Stomach (tissue), 9 donors: Measurements from ENCODE around the gene CHST6. TPM values are rescaled to one million over a fixed set of nuclear protein-coding genes. Genes with fewer than 3 reads are reported as not detected.
"Not testable (repeated sequence)": the region's sequence is repeated elsewhere in the genome, so short reads cannot be mapped to it uniquely, and the experiment has no call there.

Experiments
- DNase-seq, 2 donors: peaks; one replicate each; pipeline versions ENCODE4 v3.0.0 to v3.0.0-alpha.2; 2013 to 2019
- H3K27ac ChIP-seq, 5 donors: fragments of 200-600 bp in 4 of 5; sonication (generic) in 4 of 5; one replicate each; pipeline ENCODE4 v1.5.1; 2013 to 2019; ENCODE audit warnings: mild to moderate bottlenecking in 1 of 5, moderate library complexity in 1 of 5
- H3K27me3 ChIP-seq, 3 donors: fragments of 200-600 bp; sonication (generic); one replicate each; pipeline ENCODE4 v1.5.1; 2017 to 2019; ENCODE audit warnings: mixed run types in 1 of 3
- H3K36me3 ChIP-seq, 4 donors: fragments of 200-600 bp; sonication (generic); 1 replicate in 3 of 4; 2 replicates in 1 of 4; pipeline ENCODE4 v1.5.1; 2016 to 2019
- H3K4me1 ChIP-seq, 4 donors: fragments of 200-600 bp; sonication (generic); one replicate each; pipeline ENCODE4 v1.5.1; 2016 to 2019
- H3K4me3 ChIP-seq, 4 donors: fragments of 200-600 bp; sonication (generic) in 3 of 4; one replicate each; pipeline ENCODE4 v1.5.1; 2016 to 2019; ENCODE audit warnings: mild to moderate bottlenecking in 1 of 4
- H3K9me3 ChIP-seq, 4 donors: fragments of 200-600 bp; sonication (generic); one replicate each; pipeline ENCODE4 v1.5.1; 2016 to 2019
- EP300 ChIP-seq: sonication (generic); formaldehyde crosslinking; IDR thresholded peaks from one replicate; pipeline ENCODE4 v1.6.1; 2017; ENCODE audit warnings: antibody characterized with exemption
- POLR2A ChIP-seq, 4 donors: fragments of 450-650 bp; IDR thresholded peaks; one replicate each; pipeline ENCODE4 v1.6.1; 2016; ENCODE audit warnings: antibody characterized with exemption in 4 of 4, control low read depth in 2 of 4, mild to moderate bottlenecking in 1 of 4, moderate library complexity in 1 of 4
- POLR2AphosphoS5 ChIP-seq, 3 donors: sonication (generic); formaldehyde crosslinking; IDR thresholded peaks; one replicate each; pipeline ENCODE4 v1.6.1; 2016; ENCODE audit warnings: antibody characterized with exemption in 3 of 3
- WGBS, 5 donors: extraction: QIAGEN DNeasy Blood & Tissue Kit in 3 of 5; methylation state at CpG; one replicate each; pipeline versions ENCODE4 v1.1.5 to v1.1.7; 2013 to 2018; 5-methylcytosine and 5-hydroxymethylcytosine counted together
- intact Hi-C: fragments of 100-400 bp; cut with DNase I; formaldehyde crosslinking; loops from one replicate; pipeline ENCODE4 v1.15.1; 2023; ENCODE audit warnings: low total_unique reads
- polyA plus RNA-seq, 3 donors: library from polyadenylated mRNA; stranded (reverse); fragments of 200-250 nt; gene quantifications; one replicate each; pipeline ENCODE4 v1.2.3, GENCODE V29; 2013
- total RNA-seq, 5 donors: library from RNA; depleted of rRNA; stranded (reverse); fragments of >200 nt; gene quantifications; one replicate each; pipeline versions ENCODE4 v1.1.0 to v1.2.3, GENCODE V29; 2014 to 2016
- TF ChIP-seq, protein P1 (sequence below), 7 experiments: fragments of 450-650 bp in 4 of 7; fragments of 200-600 bp in 3 of 7; sonication (generic) in 3 of 7; IDR thresholded peaks; one replicate each; pipeline ENCODE4 v1.5.1; 2016 to 2019; ENCODE audit warnings: antibody characterized with exemption in 7 of 7, control low read depth in 2 of 7, mild to moderate bottlenecking in 1 of 7
- donor health status: healthy with polysubstance abuse.
- donor health status: Bipolar disorder and iron deficiency.
- donor health status: healthy.

Gene CHST6
- total and polyA plus RNA-seq, 8 donors = 0.23 to 0.73 (median 0.29) TPM; not detected in 5

- Histone ChIP-seq H3K4me1 (peaks cover 15 to 59% (median 36%) of the 10 kb centered on the region in 4 donors), H3K4me3 (no peak overlapping the region), H3K9me3 (no peaks in the 10 kb centered on the region), H3K36me3 (no peaks in the 10 kb centered on the region), H3K27me3 (no peaks in the 10 kb centered on the region), H3K27ac (no peak overlapping the region)
- TF ChIP-seq, protein P1, sequence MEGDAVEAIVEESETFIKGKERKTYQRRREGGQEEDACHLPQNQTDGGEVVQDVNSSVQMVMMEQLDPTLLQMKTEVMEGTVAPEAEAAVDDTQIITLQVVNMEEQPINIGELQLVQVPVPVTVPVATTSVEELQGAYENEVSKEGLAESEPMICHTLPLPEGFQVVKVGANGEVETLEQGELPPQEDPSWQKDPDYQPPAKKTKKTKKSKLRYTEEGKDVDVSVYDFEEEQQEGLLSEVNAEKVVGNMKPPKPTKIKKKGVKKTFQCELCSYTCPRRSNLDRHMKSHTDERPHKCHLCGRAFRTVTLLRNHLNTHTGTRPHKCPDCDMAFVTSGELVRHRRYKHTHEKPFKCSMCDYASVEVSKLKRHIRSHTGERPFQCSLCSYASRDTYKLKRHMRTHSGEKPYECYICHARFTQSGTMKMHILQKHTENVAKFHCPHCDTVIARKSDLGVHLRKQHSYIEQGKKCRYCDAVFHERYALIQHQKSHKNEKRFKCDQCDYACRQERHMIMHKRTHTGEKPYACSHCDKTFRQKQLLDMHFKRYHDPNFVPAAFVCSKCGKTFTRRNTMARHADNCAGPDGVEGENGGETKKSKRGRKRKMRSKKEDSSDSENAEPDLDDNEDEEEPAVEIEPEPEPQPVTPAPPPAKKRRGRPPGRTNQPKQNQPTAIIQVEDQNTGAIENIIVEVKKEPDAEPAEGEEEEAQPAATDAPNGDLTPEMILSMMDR (IDR thresholded peaks at IDR 0.05) = no peak
- TF ChIP-seq EP300 (no peak), POLR2A (IDR thresholded peaks at IDR 0.05) (no peak), POLR2AphosphoS5 (IDR thresholded peaks at IDR 0.05) (no peak)
- DNase-seq = no peak
- intact Hi-C loops = no loop called here
- 80 to 84% (median 82%) methylated on average over 5 of the region's 5 CpGs for WGBS, 5 donors
Measured at GRCh38 chr16:75457485-75458021, 37.7 kb downstream of the CHST6 start.

DNA sequence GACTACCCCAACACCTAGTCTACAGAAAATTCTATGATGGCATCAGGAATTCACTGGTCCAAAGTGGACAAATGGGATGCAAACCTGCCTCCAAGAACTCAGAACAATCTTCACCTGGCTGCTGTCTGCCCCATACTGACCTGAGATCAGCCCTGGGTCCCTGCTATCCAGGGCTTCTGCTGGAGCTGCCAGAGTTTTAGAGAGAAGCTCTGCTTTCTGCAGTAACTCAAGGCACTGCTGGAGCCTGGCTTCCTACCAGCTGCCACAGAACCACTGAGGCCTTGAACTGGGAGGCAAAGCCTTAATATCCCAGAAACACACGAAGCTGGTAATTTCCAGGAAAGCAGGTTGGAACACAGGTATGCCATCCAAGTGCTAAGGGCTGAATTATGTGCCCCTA, 38.3 kb downstream of the CHST6 start:
- no peaks in the 10 kb centered on the region for H3K36me3 ChIP-seq
- WGBS, 5 donors = 43 to 88% (median 74%) methylated on average over 1 of the region's 1 CpG
- H3K27me3 ChIP-seq = no peaks in the 10 kb centered on the region
- H3K4me1 ChIP-seq = peaks cover 10 to 58% (median 33%) of the 10 kb centered on the region in 4 donors
- no peak overlapping the region for H3K27ac ChIP-seq
- no peaks in the 10 kb centered on the region for H3K9me3 ChIP-seq
- DNase-seq = no peak
- no peak overlapping the region for H3K4me3 ChIP-seq
- TF ChIP-seq, protein P1 (IDR thresholded peaks at IDR 0.05) = no peak
- TF ChIP-seq POLR2A (IDR thresholded peaks at IDR 0.05) (no peak), POLR2AphosphoS5 (IDR thresholded peaks at IDR 0.05) (no peak), EP300 (no peak)
- intact Hi-C loops = no loop called here

DNA sequence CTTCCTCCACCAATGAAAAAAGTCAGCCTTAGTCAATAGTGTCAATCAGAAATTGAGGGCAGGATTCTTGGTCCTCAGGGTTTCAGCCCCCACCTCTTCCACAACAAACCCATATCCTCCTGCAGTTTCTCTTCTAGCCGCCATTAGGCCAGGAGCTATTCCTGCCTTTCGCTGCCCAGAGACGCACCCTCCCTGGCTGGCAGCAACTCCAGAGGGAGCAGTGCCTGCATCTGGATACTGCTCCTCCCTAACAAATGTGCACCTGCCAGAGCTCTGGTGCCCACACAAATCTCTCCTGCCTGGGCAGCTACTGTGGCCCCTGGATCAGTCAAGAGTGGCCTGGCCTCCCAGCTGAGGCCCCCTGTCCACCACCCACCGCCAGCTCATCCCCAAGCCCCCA, 38.8 kb downstream of the CHST6 start:
- H3K4me1 ChIP-seq = peaks cover 5 to 54% (median 29%) of the 10 kb centered on the region in 4 donors
- H3K27ac ChIP-seq, H3K4me3 ChIP-seq, intact Hi-C loops, H3K27me3 ChIP-seq, H3K36me3 ChIP-seq, DNase-seq, H3K9me3 ChIP-seq: not testable (repeated sequence)
- WGBS, 5 donors = 83 to 97% (median 93%) methylated on average over 4 of the region's 4 CpGs

DNA sequence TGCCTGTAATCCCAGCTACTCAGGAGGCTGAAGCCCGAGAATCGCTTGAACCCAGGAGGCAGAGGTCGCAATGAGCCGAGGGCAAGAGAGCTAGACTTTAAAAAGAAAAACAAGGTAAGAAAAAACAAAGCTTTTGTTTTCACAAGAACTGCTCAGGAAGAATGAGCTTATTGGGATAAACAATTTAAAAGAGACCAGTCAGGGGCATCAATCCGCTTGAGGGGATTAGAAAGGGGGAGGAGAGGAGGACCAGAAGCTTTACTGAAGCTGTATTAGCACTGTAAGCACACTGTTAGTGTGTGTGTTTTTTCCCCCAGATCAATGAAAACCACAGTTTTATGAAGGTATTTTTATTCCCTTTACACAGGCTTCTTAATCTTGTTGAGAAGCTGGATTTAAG, 39.6 kb downstream of the CHST6 start:
- intact Hi-C loops = no loop called here
- H3K4me3 ChIP-seq = no peak overlapping the region
- DNase-seq = no peak
- TF ChIP-seq EP300 = no peak
- no peak for TF ChIP-seq POLR2AphosphoS5 (IDR thresholded peaks at IDR 0.05)
- no peak for TF ChIP-seq POLR2A (IDR thresholded peaks at IDR 0.05)
- TF ChIP-seq, protein P1 (IDR thresholded peaks at IDR 0.05) = no peak
- H3K36me3 ChIP-seq = peaks cover 0 to 12% (median 9%) of the 10 kb centered on the region in 4 donors
- no peaks in the 10 kb centered on the region for H3K27me3 ChIP-seq
- H3K27ac ChIP-seq = no peak overlapping the region
- WGBS, 5 donors = 53 to 79% (median 77%) methylated on average over 5 of the region's 5 CpGs
- no peaks in the 10 kb centered on the region for H3K9me3 ChIP-seq
- peaks cover 4 to 45% (median 22%) of the 10 kb centered on the region in 4 donors for H3K4me1 ChIP-seq

DNA sequence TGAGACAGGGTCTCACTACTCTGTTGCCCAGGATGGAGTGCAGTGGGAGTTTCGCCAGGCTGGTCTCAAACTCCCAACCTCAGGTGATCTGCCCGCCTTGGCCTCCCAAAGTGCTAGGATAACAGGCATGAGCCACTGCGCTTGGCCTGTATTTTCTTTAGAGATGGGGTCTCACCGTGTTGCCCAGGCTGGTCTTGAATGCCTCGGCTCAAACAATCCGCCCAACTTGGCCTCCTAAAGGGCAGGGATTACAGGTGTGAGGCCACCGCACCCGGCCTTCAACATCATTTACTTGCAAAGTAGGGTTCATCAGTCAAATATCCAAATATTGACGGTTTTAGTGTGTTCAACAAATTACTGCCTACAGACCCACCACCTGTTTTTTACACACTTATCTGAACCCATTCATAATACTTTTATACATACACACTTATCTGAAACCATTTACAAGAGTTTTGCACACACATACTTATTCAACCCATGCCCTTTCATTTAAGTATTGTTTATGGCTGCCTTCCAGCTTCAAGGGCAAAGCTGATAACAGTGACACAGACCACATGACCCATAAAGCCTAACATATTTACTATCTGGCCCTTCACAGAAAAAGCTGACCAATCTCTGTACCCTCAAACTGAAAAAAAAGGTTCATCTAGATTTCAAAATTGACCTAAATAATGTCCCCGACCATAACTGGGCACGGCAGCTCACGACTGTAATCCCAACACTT, 42.6 kb downstream of the CHST6 start:
- Histone ChIP-seq H3K27ac (no peak overlapping the region), H3K9me3 (no peaks in the 10 kb centered on the region), H3K36me3 (peaks cover 0 to 36% (median 31%) of the 10 kb centered on the region in 4 donors), H3K27me3 (no peaks in the 10 kb centered on the region), H3K4me1 (peaks cover 4 to 39% (median 18%) of the 10 kb centered on the region in 4 donors), H3K4me3 (no peak overlapping the region)
- TF ChIP-seq EP300 = no peak
- intact Hi-C loops = no loop called here
- peak in 1 of 2 donors; percentile 58 for DNase-seq
- WGBS, 5 donors = 48 to 71% (median 61%) methylated on average over 12 of the region's 12 CpGs
